ENCODE measurements around the gene DNM1L. TPM values are rescaled to one million over a fixed set of nuclear protein-coding genes. Genes with fewer than 3 reads are reported as not detected.

DNM1L gene
- total and polyA plus RNA-seq, 9 of the 15 experiments (the other 6 are each of a cell fraction or from before 2014, with no cell fraction given): 24.1 to 82.8 (median 61.5) TPM

- TF ChIP-seq ZMIZ1 (IDR thresholded peaks at IDR 0.05; ENCODE audit: low read depth in 2 of 2, low read length in 2 of 2) (no peak), FOS (IDR thresholded peaks at IDR 0.05; ENCODE audit: extremely low read depth, insufficient read length) (no peak), CEBPG (CRISPR knock-in tag; IDR thresholded peaks at IDR 0.05) (no peak), CEBPG (tag; conservative IDR thresholded peaks at IDR 0.05 in 1 of 2, IDR thresholded peaks at IDR 0.05 in 1 of 2) (no peak), ZNF197 (CRISPR knock-in tag; IDR thresholded peaks at IDR 0.05; ENCODE audit: low read depth) (no peak), ZNF518B (CRISPR knock-in tag; IDR thresholded peaks at IDR 0.05) (no peak), ZNF592 (IDR thresholded peaks at IDR 0.05) (peak; percentile 68), SAFB2 (IDR thresholded peaks at IDR 0.05; ENCODE audit: borderline replicate concordance, low read depth, low read length, severe bottlenecking) (no peak), ZNF23 (CRISPR knock-in tag; IDR thresholded peaks at IDR 0.05) (no peak), E2F8 (IDR thresholded peaks at IDR 0.05; ENCODE audit: low read depth, partially characterized antibody) (peak; percentile 37), POLR2A (conservative IDR thresholded peaks at IDR 0.05) (peak; percentile 97), ELF2 (CRISPR knock-in tag; IDR thresholded peaks at IDR 0.05) (no peak)
Observed at GRCh38 chr12:32755654-32756475, 76.8 kb downstream of the DNM1L start, which contains the start of gene YARS2 (continued).
